NCI-H82 treated with DMSO at 0.1 percent for 48 hours (cell line): Measurements from ENCODE around the gene OARD1.

Source experiments
- DNase-seq: peaks from one replicate; lab custom pipeline; 2025; ENCODE audit not compliant: unreplicated experiment; lab: John Stamatoyannopoulos, UW

The OARD1 gene

GRCh38 chr6:41050536-41050935 is 21.6 kb downstream of the OARD1 start:
- no peak for DNase-seq

- no peak for DNase-seq
Observed at GRCh38 chr6:41049955-41050354, 22.2 kb downstream of the OARD1 start.

GRCh38 chr6:41049521-41049920 is 22.6 kb downstream of the OARD1 start:
- no peak for DNase-seq

- no peak for DNase-seq
Observed at GRCh38 chr6:41047745-41048732, 24.1 kb downstream of the OARD1 start.

- DNase-seq = no peak
Observed at GRCh38 chr6:41047306-41047705, 24.9 kb downstream of the OARD1 start.

- DNase-seq = no peak
Observed at GRCh38 chr6:41046084-41046483, 26.1 kb downstream of the OARD1 start.

- DNase-seq = no peak
Observed at GRCh38 chr6:41045664-41046063, 26.5 kb downstream of the OARD1 start.

GRCh38 chr6:41043151-41043550 is 29.0 kb downstream of the OARD1 start:
- DNase-seq = no peak

GRCh38 chr6:41042226-41043055 is 29.7 kb downstream of the OARD1 start, which contains the start of gene TSPO2:
Gene TSPO2, plus strand, starts transcription at chr6:41042467. Its CDS starts 519 bp downstream, at chr6:41042986.
- no peak for DNase-seq

GRCh38 chr6:41040940-41041536 is 31.1 kb downstream of the OARD1 start:
- DNase-seq = no peak

GRCh38 chr6:41040101-41040939 is 31.8 kb downstream of the OARD1 start:
- no peak for DNase-seq

- DNase-seq = peak; percentile 28
Observed at GRCh38 chr6:41039060-41039998, 32.8 kb downstream of the OARD1 start, which contains the start of gene UNC5CL. Gene UNC5CL, minus strand, starts transcription at chr6:41039221. Its CDS starts 4,147 bp downstream, at chr6:41035074.

GRCh38 chr6:41038205-41038604 is 34.0 kb downstream of the OARD1 start:
- no peak for DNase-seq

GRCh38 chr6:41037107-41037900 is 34.9 kb downstream of the OARD1 start:
- DNase-seq = no peak

- no peak for DNase-seq
Observed at GRCh38 chr6:41036601-41037000, 35.6 kb downstream of the OARD1 start.

- no peak for DNase-seq
Observed at GRCh38 chr6:41036186-41036585, 36.0 kb downstream of the OARD1 start.

GRCh38 chr6:41033776-41034175 is 38.4 kb downstream of the OARD1 start:
- DNase-seq = no peak

GRCh38 chr6:41032830-41033229 is 39.3 kb downstream of the OARD1 start:
- no peak for DNase-seq
